CD4-positive, alpha-beta memory T cell (primary cell): ENCODE results near the gene TRUB1. TPM values are rescaled to one million over a fixed set of nuclear protein-coding genes. Genes with fewer than 3 reads are reported as not detected.

Source experiments
- CTCF ChIA-PET: fragments of 350-600 bp; sonication (Branson Sonifier 250); formaldehyde crosslinking; loops from one replicate; lab custom pipeline; 2021; ENCODE audit warnings: inconsistent platforms; ENCODE audit not compliant: partially characterized antibody; lab: Charles Lee
- POLR2A ChIA-PET: fragments of 350-600 bp; sonication (Branson Sonifier 250); formaldehyde crosslinking; loops from one replicate; lab custom pipeline; 2021; ENCODE audit not compliant: partially characterized antibody; lab: Charles Lee
- DNase-seq, 5 donors: peaks; one replicate each; pipeline versions ENCODE4 v3.0.0 to v3.0.0-alpha.2; 2020 to 2022; ENCODE audit warnings: mixed read lengths in 1 of 5
- H3K27ac ChIP-seq: one replicate; pipeline ENCODE4 v1.7.0; 2013; ENCODE audit warnings: low read depth, low read length
- H3K27me3 ChIP-seq: 2 replicates; pipeline ENCODE4 v1.7.0; 2013; ENCODE audit warnings: mild to moderate bottlenecking, low read length, moderate library complexity; ENCODE audit not compliant: insufficient read depth
- H3K36me3 ChIP-seq: 2 replicates; pipeline ENCODE4 v1.7.0; 2013; ENCODE audit warnings: mild to moderate bottlenecking, low read length, moderate library complexity; ENCODE audit not compliant: insufficient read depth
- H3K4me1 ChIP-seq: 2 replicates; pipeline ENCODE4 v1.7.0; 2013; ENCODE audit warnings: mild to moderate bottlenecking, low read length, moderate library complexity; ENCODE audit not compliant: insufficient read depth
- H3K4me3 ChIP-seq, 2 donors: one replicate each; pipeline ENCODE4 v1.7.0; 2013; ENCODE audit warnings: low read length in 2 of 2, mild to moderate bottlenecking in 1 of 2
- H3K9me3 ChIP-seq, 2 donors: one replicate each; pipeline ENCODE4 v1.7.0; 2013; ENCODE audit warnings: low read length in 2 of 2, control low read depth in 1 of 2; ENCODE audit not compliant: control insufficient read depth in 1 of 2
- H3K27ac Mint-ChIP-seq, 7 donors: one replicate each; pipeline ENCODE4 v1.8.0; 2020 to 2021; ENCODE audit warnings: mixed read lengths in 7 of 7, mild to moderate bottlenecking in 6 of 7, inconsistent platforms in 3 of 7, moderate library complexity in 3 of 7
- H3K27me3 Mint-ChIP-seq, 2 donors: one replicate each; pipeline ENCODE4 v1.8.0; 2020 to 2021; ENCODE audit warnings: mixed read lengths in 2 of 2
- H3K36me3 Mint-ChIP-seq, 2 donors: one replicate each; pipeline ENCODE4 v1.8.0; 2020 to 2021; ENCODE audit warnings: mixed read lengths in 2 of 2, inconsistent platforms in 1 of 2, mild to moderate bottlenecking in 1 of 2
- H3K4me1 Mint-ChIP-seq, 4 donors: one replicate each; pipeline ENCODE4 v1.8.0; 2020 to 2021; ENCODE audit warnings: mixed read lengths in 4 of 4, mild to moderate bottlenecking in 1 of 4
- H3K4me3 Mint-ChIP-seq, 8 donors: one replicate each; pipeline ENCODE4 v1.8.0; 2020 to 2021; ENCODE audit warnings: mixed read lengths in 8 of 8, mild to moderate bottlenecking in 7 of 8, moderate library complexity in 6 of 8, inconsistent platforms in 3 of 8
- H3K9me3 Mint-ChIP-seq, 8 donors: one replicate each; pipeline ENCODE4 v1.8.0; 2020 to 2021; ENCODE audit warnings: mixed read lengths in 8 of 8, mild to moderate bottlenecking in 5 of 8, inconsistent platforms in 3 of 8, moderate library complexity in 1 of 8
- intact Hi-C: fragments of 100-400 bp; cut with micrococcal nuclease; formaldehyde crosslinking; loops from one replicate; pipeline ENCODE4 v1.15.1; 2023
- polyA plus RNA-seq, 2 donors: library from polyadenylated mRNA; unstranded; fragments of 300-500 nt; fragmentation: Illumina TruSeq; gene quantifications; one replicate each; pipeline ENCODE4 v1.2.3, GENCODE V29; 2021
- total RNA-seq, 2 experiments: library from RNA; stranded (reverse); gene quantifications; one replicate each; pipeline ENCODE4 v1.2.3, GENCODE V29; 2021

Gene TRUB1
- total and polyA plus RNA-seq, 4 experiments from 2014 or later: 9.8 to 14.5 (median 11.0) TPM

DNA sequence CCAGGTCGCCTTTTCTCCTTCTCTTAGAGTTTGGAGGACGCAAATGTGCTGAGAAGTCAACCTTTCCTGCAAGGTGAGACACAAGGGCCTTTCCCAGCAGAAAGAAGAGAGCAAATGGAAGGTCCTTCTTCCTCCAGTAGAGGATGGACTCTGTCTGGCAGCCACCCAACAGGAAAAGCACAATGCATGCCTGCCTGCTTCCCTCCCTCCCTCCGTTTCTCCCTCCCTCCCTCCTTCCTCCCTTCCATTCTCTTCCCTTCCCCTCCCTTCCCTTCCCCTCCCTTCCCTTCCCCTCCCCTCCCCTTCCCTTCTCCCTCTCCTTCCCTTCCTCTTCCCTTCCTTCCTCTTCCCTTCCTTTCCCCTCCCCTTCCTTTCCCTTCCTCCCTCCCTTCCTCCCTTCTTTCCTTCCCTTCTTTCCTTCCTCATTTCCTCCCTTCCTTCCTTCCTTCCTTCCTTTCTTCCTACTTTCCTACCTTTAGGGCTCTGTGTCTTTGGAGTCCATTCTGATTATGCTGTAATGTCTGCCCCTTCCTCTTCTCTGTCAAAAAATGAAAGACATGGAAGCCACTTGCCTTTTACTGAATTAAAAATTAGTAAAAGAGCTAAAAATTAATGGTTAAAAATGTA is 66.4 kb downstream of the TRUB1 start:
- no peak overlapping the region for H3K4me3 Mint-ChIP-seq
- ChIA-PET CTCF (no interaction called here), POLR2A (no interaction called here)
- no peak overlapping the region for H3K27ac Mint-ChIP-seq
- no peak for DNase-seq
- H3K4me1 ChIP-seq: no peaks in the 10 kb centered on the region
- intact Hi-C loops: no loop called here
- H3K27me3 Mint-ChIP-seq: peaks cover 5 to 10% of the 10 kb centered on the region in 2 donors
- H3K27ac ChIP-seq: no peak overlapping the region
- no peaks in the 10 kb centered on the region for H3K36me3 ChIP-seq
- no peaks in the 10 kb centered on the region for H3K4me1 Mint-ChIP-seq
- H3K36me3 Mint-ChIP-seq: no peaks in the 10 kb centered on the region
- H3K9me3 Mint-ChIP-seq: peaks cover 0 to 5% (median 0%) of the 10 kb centered on the region in 8 donors
- H3K27me3 ChIP-seq: no peaks in the 10 kb centered on the region
- H3K4me3 ChIP-seq: no peak overlapping the region
- H3K9me3 ChIP-seq: no peaks in the 10 kb centered on the region

DNA sequence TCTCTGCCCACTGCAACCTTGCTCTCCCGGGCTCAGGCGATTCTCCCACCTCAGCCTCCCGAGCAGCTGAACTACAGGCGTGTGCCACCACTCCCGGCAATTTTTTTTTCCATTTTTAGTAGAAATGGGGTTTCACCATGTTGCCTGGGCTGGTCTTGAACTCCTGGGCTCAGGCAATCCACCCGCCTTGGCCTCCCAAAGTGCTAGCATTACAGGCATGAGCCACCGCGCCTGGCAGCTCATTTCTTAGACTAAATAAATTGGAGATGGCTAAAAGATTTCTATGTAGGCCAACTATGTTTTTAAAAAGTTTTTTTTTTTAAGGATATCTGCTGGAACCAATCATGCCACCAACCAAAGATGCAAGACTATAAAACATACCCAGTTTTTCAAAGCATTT is 67.8 kb downstream of the TRUB1 start:
- ChIA-PET POLR2A (no interaction called here), CTCF (no interaction called here)
- intact Hi-C loops: no loop called here
- H3K9me3 ChIP-seq: no peaks in the 10 kb centered on the region
- H3K27me3 ChIP-seq: no peaks in the 10 kb centered on the region
- peaks cover 0 to 7% (median 0%) of the 10 kb centered on the region in 8 donors for H3K9me3 Mint-ChIP-seq
- no peak overlapping the region for H3K4me3 Mint-ChIP-seq
- no peak overlapping the region for H3K27ac ChIP-seq
- DNase-seq: no peak
- H3K36me3 ChIP-seq: no peaks in the 10 kb centered on the region
- H3K4me3 ChIP-seq: no peak overlapping the region
- H3K4me1 ChIP-seq: no peaks in the 10 kb centered on the region
- peaks cover 5 to 10% of the 10 kb centered on the region in 2 donors for H3K27me3 Mint-ChIP-seq
- no peaks in the 10 kb centered on the region for H3K4me1 Mint-ChIP-seq
- H3K27ac Mint-ChIP-seq: no peak overlapping the region
- no peaks in the 10 kb centered on the region for H3K36me3 Mint-ChIP-seq

DNA sequence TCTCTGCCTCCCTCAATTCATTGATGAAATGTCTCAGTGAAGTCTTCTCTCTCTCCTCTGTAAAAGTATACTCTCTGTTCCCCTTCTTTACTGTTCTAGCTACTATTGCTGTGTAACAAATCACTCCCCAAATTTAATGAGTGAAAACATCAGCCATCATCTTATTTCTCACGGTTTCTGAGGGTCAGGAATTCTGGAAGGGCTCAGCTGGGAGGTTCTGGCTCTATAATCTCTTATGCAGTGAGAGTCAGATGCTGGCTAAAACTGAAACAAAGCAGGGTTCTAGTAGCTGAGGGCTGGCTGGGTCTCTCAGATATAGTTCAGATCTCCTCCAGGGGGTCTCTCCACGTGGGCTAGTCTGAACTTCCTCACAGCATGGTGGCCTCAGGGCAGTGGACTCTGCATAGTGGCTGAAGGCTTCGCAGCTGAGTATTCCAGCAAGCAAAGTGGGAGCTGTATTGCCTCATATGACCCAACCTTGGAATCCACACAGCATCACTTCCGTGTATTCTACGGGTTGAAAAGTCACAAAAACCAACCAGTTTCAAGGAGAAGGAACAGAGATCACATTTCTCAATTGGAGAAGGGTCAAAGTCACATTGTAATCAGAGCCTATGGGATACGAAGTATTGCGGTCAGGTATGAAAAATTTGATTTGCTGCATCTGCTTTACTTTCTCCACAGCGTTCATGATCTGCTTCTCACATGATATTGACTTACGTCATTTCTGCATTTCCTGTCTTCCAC is 80.4 kb downstream of the TRUB1 start:
- DNase-seq: no peak
- Mint-ChIP-seq H3K4me3 (no peak overlapping the region), H3K9me3 (no peaks in the 10 kb centered on the region), H3K27ac (no peak overlapping the region), H3K4me1 (no peaks in the 10 kb centered on the region), H3K36me3 (no peaks in the 10 kb centered on the region), H3K27me3 (peaks cover 10 to 13% of the 10 kb centered on the region in 2 donors)
- Histone ChIP-seq H3K36me3 (no peaks in the 10 kb centered on the region), H3K27ac (no peak overlapping the region), H3K27me3 (no peaks in the 10 kb centered on the region), H3K9me3 (no peaks in the 10 kb centered on the region), H3K4me3 (no peak overlapping the region), H3K4me1 (no peaks in the 10 kb centered on the region)
- intact Hi-C loops: no loop called here
- ChIA-PET CTCF (no interaction called here), POLR2A (no interaction called here)

DNA sequence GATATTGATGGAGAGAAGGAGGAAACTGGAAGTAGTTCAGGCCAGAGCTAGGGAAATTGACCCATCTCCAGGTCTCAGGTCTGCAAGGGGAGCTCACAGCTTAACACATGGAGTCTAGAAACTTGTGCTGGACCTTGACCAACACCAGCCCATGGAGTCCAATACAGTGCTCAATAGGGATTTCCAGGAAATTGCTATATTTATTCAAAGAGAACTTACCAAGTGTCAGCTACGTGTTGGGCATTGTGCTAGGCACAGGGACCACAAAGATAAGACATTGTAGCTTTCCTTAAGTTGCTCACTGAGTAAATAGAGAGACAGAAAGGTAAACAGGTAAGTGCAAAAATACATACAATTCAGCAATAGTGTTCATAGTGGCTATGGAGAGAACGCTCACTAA is 82.5 kb downstream of the TRUB1 start:
- Histone ChIP-seq H3K4me3 (no peak overlapping the region), H3K27me3 (no peaks in the 10 kb centered on the region), H3K36me3 (no peaks in the 10 kb centered on the region), H3K9me3 (no peaks in the 10 kb centered on the region), H3K27ac (no peak overlapping the region), H3K4me1 (no peaks in the 10 kb centered on the region)
- ChIA-PET CTCF (no interaction called here), POLR2A (no interaction called here)
- DNase-seq: no peak
- H3K36me3 Mint-ChIP-seq: no peaks in the 10 kb centered on the region
- no peak overlapping the region for H3K27ac Mint-ChIP-seq
- intact Hi-C loops: no loop called here
- H3K4me3 Mint-ChIP-seq: no peak overlapping the region
- H3K27me3 Mint-ChIP-seq: peaks cover 7 to 13% of the 10 kb centered on the region in 2 donors
- H3K4me1 Mint-ChIP-seq: no peaks in the 10 kb centered on the region
- H3K9me3 Mint-ChIP-seq: no peaks in the 10 kb centered on the region

DNA sequence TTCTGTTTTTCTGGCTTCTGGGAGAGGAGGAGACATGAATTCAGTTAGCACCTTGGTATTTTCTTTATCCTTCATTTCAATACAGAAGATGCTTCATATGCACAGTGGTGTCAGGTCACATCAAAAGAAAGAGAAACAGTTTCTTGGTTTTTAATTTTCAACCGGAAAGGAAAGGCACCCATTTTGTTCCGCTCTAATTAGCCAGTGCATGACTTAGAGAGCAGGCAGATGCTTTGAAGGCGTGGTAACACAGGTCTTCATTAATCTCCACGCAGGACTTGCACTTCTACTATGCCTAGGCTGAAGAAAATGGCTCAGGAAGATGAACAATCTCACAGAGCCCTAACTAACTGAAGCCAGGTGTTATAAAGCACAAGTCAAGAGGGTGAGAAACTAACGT is 84.7 kb downstream of the TRUB1 start:
- H3K27me3 ChIP-seq: no peaks in the 10 kb centered on the region
- H3K27ac ChIP-seq: no peak overlapping the region
- H3K36me3 ChIP-seq: no peaks in the 10 kb centered on the region
- no peak overlapping the region for H3K4me3 Mint-ChIP-seq
- no peaks in the 10 kb centered on the region for H3K4me1 Mint-ChIP-seq
- intact Hi-C loops: no loop called here
- no peaks in the 10 kb centered on the region for H3K9me3 Mint-ChIP-seq
- no peak for DNase-seq
- H3K4me3 ChIP-seq: no peak overlapping the region
- no peak overlapping the region for H3K27ac Mint-ChIP-seq
- ChIA-PET POLR2A (no interaction called here), CTCF (no interaction called here)
- peaks cover 3 to 13% of the 10 kb centered on the region in 2 donors for H3K27me3 Mint-ChIP-seq
- no peaks in the 10 kb centered on the region for H3K4me1 ChIP-seq
- H3K9me3 ChIP-seq: no peaks in the 10 kb centered on the region
- no peaks in the 10 kb centered on the region for H3K36me3 Mint-ChIP-seq

DNA sequence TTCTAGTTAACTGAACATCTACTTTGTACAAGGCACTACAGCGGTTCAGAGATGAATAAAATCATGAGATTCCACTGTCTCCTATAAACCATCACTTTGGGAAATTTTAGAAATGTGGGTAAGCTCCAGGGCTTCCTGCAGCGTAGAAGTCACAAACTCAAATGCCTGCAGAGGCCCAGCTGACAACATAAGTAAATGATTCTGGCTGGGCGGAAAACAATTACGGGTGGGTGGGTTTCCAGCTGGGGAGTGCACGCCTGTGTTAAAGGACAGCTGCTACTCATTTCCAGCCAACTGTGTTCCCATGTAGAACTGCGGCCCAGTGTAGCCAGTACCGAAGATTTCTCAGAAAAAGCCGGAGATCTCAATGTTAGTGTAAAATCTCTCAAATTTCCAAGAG is 85.7 kb downstream of the TRUB1 start:
- Mint-ChIP-seq H3K27ac (no peak overlapping the region), H3K9me3 (no peaks in the 10 kb centered on the region), H3K36me3 (no peaks in the 10 kb centered on the region), H3K4me3 (no peak overlapping the region), H3K4me1 (no peaks in the 10 kb centered on the region), H3K27me3 (peaks cover 0 to 10% of the 10 kb centered on the region in 2 donors)
- intact Hi-C loops: no loop called here
- POLR2A ChIA-PET: no interaction called here
- H3K4me1 ChIP-seq: no peaks in the 10 kb centered on the region
- H3K27me3 ChIP-seq: no peaks in the 10 kb centered on the region
- no peaks in the 10 kb centered on the region for H3K36me3 ChIP-seq
- no peak overlapping the region for H3K4me3 ChIP-seq
- CTCF ChIA-PET: no interaction called here
- DNase-seq: no peak
- no peak overlapping the region for H3K27ac ChIP-seq
- H3K9me3 ChIP-seq: no peaks in the 10 kb centered on the region

DNA sequence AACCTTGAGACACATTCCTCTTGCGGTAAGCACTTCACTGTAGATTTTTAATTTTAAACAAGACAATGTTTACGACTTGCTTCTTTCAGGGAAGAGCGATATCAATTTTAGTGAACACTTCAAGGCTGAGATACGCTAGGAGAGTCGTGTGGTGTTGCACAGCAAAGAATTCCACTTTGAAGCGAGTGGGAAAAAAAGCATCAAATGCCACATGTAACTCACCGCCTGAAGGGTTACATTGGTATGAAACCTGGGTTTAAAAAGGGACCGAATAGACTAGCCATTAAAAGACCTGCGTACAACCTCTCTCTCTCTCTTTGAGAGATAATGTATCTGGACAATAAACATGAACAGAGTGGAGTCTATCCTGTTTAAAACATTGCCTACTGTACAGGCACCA is 86.4 kb downstream of the TRUB1 start:
- DNase-seq: no peak
- Histone ChIP-seq H3K27ac (no peak overlapping the region), H3K4me1 (no peaks in the 10 kb centered on the region), H3K4me3 (no peak overlapping the region), H3K27me3 (no peaks in the 10 kb centered on the region), H3K36me3 (no peaks in the 10 kb centered on the region), H3K9me3 (no peaks in the 10 kb centered on the region)
- ChIA-PET POLR2A (no interaction called here), CTCF (no interaction called here)
- Mint-ChIP-seq H3K9me3 (no peaks in the 10 kb centered on the region), H3K27me3 (peaks cover 0 to 5% of the 10 kb centered on the region in 2 donors), H3K36me3 (no peaks in the 10 kb centered on the region), H3K27ac (no peak overlapping the region), H3K4me1 (no peaks in the 10 kb centered on the region), H3K4me3 (no peak overlapping the region)
- intact Hi-C loops: no loop called here
